Fibroblast of skin of left biceps (primary cell): ENCODE measurements around the gene RHEBL1.

Experiments
- DNase-seq, 2 experiments: peaks; one replicate each; pipeline ENCODE4 v3.0.0-alpha.2; 2013; ENCODE audit warnings: low read depth in 2 of 2

The RHEBL1 gene

GRCh38 chr12:49037111-49037946 is 32.5 kb downstream of the RHEBL1 start:
- DNase-seq = no peak

DNA sequence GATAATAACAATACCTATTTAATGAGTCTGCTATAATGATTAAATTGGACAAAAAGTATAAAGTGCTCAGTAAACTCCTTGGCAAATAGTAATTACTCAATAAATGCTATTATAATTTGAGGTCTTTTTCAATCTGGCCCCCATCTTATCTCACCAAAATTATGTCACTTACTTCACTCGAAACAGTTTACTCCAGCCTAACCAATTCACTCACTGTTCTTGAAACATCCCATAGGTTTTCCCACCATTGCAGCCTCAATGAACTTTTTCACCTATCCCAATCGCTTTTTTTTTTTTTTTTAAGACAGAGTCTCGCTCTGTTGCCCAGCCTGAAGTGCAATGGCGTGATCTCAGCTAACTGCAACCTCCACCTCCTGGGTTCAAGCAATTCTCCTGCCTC is 33.8 kb downstream of the RHEBL1 start:
- no peak for DNase-seq

DNA sequence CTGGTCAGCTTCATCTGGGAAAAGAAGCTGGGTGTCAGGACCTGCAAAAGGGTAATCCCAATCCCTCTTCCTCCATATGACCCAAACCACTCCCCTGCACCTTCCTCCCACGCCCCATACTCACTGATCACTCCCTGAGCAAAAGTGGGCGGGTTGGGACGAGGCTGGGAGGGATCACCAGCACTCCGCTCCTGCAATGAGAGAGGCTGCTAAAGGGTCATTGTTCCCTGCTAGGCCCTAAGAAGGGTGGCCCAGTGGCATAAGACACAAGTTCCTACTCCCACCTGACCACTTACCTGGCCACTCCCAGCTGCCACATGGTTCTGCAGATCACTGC is 35.5 kb downstream of the RHEBL1 start:
- no peak for DNase-seq

- DNase-seq = no peak
Measured at GRCh38 chr12:49033611-49034285, 36.0 kb downstream of the RHEBL1 start.

GRCh38 chr12:49032679-49033447 is 36.9 kb downstream of the RHEBL1 start:
- DNase-seq = no peak

DNA sequence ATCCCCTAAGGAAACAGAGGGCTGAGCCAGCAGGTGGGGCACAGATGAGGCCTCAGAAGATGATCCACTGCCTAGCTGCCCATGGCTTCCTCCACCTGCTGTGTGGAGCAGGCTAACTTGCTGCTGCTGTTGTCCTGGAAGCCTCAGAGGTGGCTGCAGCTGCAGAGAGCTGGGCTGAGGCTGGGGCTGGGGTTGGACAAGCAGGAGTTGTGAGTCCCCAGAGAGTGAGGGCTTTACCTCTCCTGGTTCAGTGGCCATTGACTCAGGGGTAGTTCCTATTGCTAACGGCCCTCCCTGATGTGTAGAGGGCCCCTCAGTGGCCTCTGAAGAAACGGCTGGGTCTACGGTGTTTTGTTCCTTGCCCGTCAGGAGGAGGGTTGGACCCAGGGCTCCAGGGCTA is 37.5 kb downstream of the RHEBL1 start:
- no peak for DNase-seq

DNA sequence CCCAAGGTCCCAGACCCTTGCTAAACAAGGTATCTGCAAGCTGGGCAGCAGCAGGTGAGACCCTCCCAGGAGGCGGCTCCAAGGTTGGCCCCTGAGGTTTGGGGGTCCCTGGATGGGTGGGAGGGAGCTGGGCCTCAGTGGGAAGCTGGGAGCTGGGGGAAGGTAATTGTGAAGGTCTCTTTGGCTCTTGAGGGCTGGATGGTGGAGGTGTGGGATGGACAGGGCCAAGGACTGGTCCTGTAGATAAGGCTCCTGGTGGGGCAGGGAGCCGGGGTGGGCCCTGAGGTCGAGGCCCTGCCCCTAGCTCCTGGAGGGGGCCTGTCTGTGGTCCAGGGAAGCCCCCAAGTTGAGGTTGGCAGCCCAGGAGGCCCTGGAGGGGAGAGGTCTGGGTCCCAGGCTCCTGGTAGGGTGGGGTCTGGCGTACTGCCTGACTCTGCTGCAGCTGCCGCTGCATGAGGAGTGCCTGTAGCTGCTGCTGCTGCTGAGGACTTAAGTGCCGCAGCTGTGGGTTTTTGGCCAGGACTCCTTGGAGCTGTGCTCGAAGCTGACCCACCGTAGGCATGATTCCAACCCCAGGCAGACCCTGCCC is 38.1 kb downstream of the RHEBL1 start:
- no peak for DNase-seq

DNA sequence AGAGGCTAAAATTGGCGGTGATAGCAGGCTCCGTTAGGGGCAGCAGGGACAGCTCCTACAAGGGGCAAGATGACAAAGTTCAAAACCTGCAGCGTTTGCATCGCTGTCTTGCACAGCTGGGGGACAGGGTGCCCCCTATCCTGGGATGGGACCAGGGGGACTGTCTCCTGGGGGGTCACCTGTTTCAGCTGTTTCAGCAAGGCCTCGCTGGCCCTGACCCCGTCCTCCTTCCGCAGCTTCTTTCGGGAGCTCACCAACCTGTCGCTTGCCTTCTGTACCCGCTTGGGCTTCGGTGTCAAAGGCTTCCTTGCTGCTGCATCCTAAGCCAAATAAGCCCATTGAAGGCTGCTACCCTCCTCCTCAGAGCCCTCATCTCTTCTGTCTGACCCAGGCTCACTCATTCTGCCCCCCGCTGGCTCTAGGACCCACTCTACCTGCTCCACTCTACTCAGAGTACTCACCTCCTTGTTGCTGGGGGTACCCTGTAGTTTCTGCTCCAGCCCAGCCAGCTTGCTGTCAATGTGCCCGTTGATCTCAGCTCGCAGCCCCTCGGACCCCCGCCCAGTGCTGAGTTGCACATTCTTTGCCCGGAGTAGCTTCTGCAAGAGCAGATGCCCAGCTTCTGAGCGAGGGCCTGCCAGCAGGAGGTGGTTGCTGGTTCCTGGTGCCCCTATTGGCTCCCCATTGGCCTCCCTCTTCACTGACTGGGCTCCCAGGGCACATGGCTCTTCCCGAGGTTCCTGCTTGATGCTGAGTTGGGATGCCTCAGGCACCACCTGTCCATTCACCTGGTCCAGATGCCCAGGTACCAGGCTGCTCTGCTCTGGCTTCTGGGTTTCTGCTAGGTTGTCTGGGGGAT is 38.8 kb downstream of the RHEBL1 start:
- no peak for DNase-seq

- no peak for DNase-seq
Measured at GRCh38 chr12:49030119-49030518, 39.7 kb downstream of the RHEBL1 start.

GRCh38 chr12:49028666-49029275 is 41.0 kb downstream of the RHEBL1 start:
- no peak for DNase-seq

- DNase-seq = no peak
Measured at GRCh38 chr12:49027846-49028555, 41.8 kb downstream of the RHEBL1 start.

DNA sequence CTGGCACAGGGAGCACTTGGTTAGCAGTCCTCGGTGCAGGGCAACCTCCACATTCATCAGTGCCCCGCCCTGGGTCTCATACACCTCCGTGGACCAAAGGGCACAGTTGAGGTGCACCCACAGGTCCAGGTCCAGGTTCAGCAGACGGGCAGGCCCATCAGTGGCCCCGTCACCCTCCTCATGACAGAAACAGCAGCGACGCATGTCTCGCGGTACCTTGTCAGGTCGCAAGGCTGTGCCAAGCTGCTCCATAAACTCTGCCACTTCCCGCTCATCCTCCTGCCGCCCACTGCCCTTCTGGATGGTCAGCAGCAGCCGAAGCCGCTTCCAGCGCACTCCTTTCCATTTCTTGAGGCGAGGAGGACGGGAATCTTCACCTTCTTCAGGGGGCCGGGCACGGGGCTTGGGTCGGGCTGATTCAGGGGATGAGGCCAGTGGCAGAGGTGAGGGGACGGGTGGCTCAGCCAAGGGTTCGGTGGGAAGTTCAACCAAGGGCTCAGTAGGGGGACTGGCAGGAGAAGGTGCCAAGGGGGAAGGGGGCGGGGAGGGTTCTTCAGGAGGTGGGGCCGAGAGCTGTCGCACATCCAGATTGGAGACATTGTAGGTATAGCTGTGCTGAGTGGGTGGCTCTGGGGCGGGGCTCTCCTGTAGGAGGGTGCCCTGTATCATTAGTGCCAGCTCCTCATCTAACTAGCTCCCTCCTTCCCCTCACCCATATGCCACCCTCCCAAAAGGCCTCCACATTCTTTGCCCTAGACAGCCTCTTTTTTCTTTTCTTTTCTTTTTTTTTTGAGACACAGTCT is 42.9 kb downstream of the RHEBL1 start:
- DNase-seq = no peak

DNA sequence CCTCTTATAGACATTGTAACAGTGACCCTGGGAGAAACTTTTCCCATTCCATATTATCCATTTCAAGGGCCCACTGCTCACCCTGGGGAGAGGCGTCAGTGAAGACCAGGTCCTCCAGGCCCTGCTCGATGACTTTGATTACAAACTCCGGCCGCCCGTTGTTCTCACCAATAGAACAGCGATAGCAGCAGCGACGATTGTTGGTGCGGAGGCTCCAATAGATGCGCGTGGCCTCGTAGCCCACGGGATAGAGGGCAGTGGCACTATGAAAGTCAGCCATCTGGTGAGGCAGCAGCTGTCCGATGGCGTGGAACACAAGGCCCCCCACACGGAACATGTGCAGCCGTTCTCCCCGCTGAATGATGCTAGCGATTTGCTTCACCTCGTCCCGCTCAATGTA is 43.7 kb downstream of the RHEBL1 start:
- no peak for DNase-seq

GRCh38 chr12:49025463-49025862 is 44.3 kb downstream of the RHEBL1 start:
- DNase-seq = no peak

GRCh38 chr12:49024543-49024942 is 45.2 kb downstream of the RHEBL1 start:
- no peak for DNase-seq

GRCh38 chr12:49023812-49024211 is 46.0 kb downstream of the RHEBL1 start:
- no peak for DNase-seq

DNA sequence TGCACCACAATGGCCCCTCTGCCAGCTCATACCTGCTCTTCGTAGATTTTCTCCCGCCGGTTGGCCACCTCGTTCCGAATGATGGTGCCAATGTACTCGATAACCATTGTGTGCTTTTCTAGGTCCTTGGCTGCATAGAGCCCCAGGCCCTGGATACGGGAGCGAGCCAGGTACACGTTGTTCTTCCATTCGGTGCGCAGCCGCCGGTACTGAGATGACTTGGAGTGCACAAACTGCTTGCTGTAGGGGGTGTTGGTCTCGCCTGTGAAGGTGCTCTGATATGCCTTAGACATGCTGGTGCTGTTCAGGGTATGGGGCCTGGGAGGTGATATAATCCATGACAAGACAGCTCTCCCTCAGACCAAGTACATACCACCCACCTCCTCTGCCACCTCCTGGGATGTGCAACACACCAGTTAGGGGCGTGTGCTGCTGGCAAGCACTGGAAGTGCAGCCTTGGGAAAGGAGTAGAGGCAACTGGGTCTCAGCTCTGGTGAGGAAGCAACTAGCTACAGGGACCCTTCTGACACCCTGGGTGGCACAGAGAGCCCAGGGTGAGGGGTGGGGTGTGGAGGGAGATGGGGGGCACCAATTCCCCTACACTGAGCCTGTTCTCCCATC is 47.1 kb downstream of the RHEBL1 start:
- no peak for DNase-seq

DNA sequence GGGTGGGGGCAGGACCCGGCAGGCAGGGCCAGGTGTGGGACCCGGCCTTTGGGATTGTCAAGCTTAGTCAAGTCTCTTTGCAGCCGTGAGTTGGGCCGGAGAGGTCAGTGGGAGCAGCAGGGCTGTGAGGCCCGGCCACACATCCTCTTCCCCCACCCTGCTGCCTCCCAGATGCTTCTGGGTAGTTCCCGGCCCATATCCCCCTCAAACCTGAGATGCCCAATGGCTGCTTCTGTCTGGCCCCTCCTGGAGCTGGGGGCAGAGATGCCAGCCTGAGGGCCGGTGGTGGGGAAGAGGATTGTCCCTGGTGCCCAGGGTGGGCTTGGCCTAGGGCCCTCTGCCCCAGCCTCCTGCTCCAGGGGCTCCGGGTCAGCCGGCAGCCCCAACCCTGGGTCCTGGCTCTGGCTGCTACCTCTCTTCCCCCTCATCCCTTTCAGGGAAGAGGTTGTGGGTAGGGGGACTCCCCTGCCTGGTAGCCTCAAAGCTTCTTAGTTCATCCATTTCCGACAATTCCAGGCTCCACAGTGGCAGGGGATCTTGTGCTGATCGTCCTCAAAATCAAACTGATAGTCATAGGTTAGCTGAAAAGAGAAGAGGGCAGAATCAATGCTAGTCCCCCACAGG is 48.4 kb downstream of the RHEBL1 start:
- no peak for DNase-seq

- no peak for DNase-seq
Measured at GRCh38 chr12:49020441-49020840, 49.3 kb downstream of the RHEBL1 start.
